ENCODE results near the gene USH2A.

USH2A gene

GRCh38 chr1:216111842-216112241, 311.4 kb downstream of the USH2A start:
- no peak for DNase-seq

- DNase-seq: no peak
These were observed 327.8 kb downstream of the USH2A start for GRCh38 chr1:216095400-216095799.

- no peak for DNase-seq
These were observed 332.7 kb downstream of the USH2A start for GRCh38 chr1:216090556-216090955.

GRCh38 chr1:216086678-216087077, 336.6 kb downstream of the USH2A start:
- DNase-seq: no peak

- no peak for DNase-seq
These were observed 341.8 kb downstream of the USH2A start for GRCh38 chr1:216081445-216081844.

GRCh38 chr1:216076751-216077150, 346.5 kb downstream of the USH2A start:
- no peak for DNase-seq

- DNase-seq: no peak
These were observed 347.9 kb downstream of the USH2A start for GRCh38 chr1:216075339-216075738.

- DNase-seq: no peak
These were observed 349.3 kb downstream of the USH2A start for GRCh38 chr1:216073793-216074595.

GRCh38 chr1:216071262-216071661, 352.0 kb downstream of the USH2A start:
- DNase-seq: no peak

- no peak for DNase-seq
These were observed 358.6 kb downstream of the USH2A start for GRCh38 chr1:216064643-216065042.

GRCh38 chr1:216057947-216058346, 365.3 kb downstream of the USH2A start:
- DNase-seq: no peak

GRCh38 chr1:216057063-216057462, 366.2 kb downstream of the USH2A start:
- no peak for DNase-seq

GRCh38 chr1:216055004-216055403, 368.2 kb downstream of the USH2A start:
- DNase-seq: no peak

- no peak for DNase-seq
These were observed 368.6 kb downstream of the USH2A start for GRCh38 chr1:216054600-216054999.

GRCh38 chr1:216051071-216051470, 372.2 kb downstream of the USH2A start:
- DNase-seq: no peak

- DNase-seq: no peak
These were observed 373.4 kb downstream of the USH2A start for GRCh38 chr1:216049741-216050430.

- DNase-seq: no peak
These were observed 375.3 kb downstream of the USH2A start for GRCh38 chr1:216047811-216048572.

- DNase-seq: no peak
These were observed 376.9 kb downstream of the USH2A start for GRCh38 chr1:216046336-216046735.

GRCh38 chr1:216045400-216045799, 377.8 kb downstream of the USH2A start:
- DNase-seq: no peak

GRCh38 chr1:216044538-216044937, 378.7 kb downstream of the USH2A start:
- DNase-seq: no peak

- no peak for DNase-seq
These were observed 388.7 kb downstream of the USH2A start for GRCh38 chr1:216034506-216034905.

- no peak for DNase-seq
These were observed 390.2 kb downstream of the USH2A start for GRCh38 chr1:216032961-216033614.

- DNase-seq: no peak
These were observed 391.0 kb downstream of the USH2A start for GRCh38 chr1:216032284-216032683.

Data from CD4-positive, alpha-beta T cell treated with Interferon alpha-2 for 1 hour (primary cell).